Measurements from ENCODE around the gene WFIKKN1.
A peak's percentile ranks its signal among the peaks of the same experiment; 100 is the strongest.

WFIKKN1 gene

GRCh38 chr16:683396-684070 lies 52.7 kb downstream of the WFIKKN1 start (continued):
- no peak for TF ChIP-seq ZNF777 (tag by site-specific recombination; IDR thresholded peaks at IDR 0.05; ENCODE audit: borderline replicate concordance)
- peak; percentile 48 for TF ChIP-seq WT1 (tag by site-specific recombination; IDR thresholded peaks at IDR 0.05)
- TF ChIP-seq ZNF37A (tag by site-specific recombination; IDR thresholded peaks at IDR 0.05) = no peak
- no peak; the same call in 1 of the 2 replicates for TF ChIP-seq GLI4 (tag by site-specific recombination; IDR thresholded peaks at IDR 0.05)
- TF ChIP-seq ZNF148 (tag by site-specific recombination; IDR thresholded peaks at IDR 0.05; ENCODE audit: borderline replicate concordance) = no peak
- no peak for TF ChIP-seq ZNF292 (tag by site-specific recombination; IDR thresholded peaks at IDR 0.05; ENCODE audit: borderline replicate concordance, low read depth)
- TF ChIP-seq ZBTB11 (tag by site-specific recombination; conservative IDR thresholded peaks at IDR 0.05; ENCODE audit: low read depth) = no peak; the same call in 1 of the 2 replicates
- TF ChIP-seq ZNF488 (tag by site-specific recombination; IDR thresholded peaks at IDR 0.05) = no peak
- no peak for TF ChIP-seq ZNF202 (tag by site-specific recombination; IDR thresholded peaks at IDR 0.05; ENCODE audit: borderline replicate concordance)
- no peak; the same call in 1 of the 2 replicates for TF ChIP-seq ZSCAN4 (tag by site-specific recombination; IDR thresholded peaks at IDR 0.05)
- TF ChIP-seq SP7 (tag by site-specific recombination; IDR thresholded peaks at IDR 0.05) = peak; percentile 35; the same call in 1 of the 2 replicates
- no peak for TF ChIP-seq ZNF624 (tag by site-specific recombination; IDR thresholded peaks at IDR 0.05)
- TF ChIP-seq ZNF10 (tag by site-specific recombination; IDR thresholded peaks at IDR 0.05) = peak; percentile 82
- no peak for TF ChIP-seq ZNF174 (tag by site-specific recombination; IDR thresholded peaks at IDR 0.05)
- no peak for TF ChIP-seq ZNF146 (tag by site-specific recombination; IDR thresholded peaks at IDR 0.05)
- no peak for TF ChIP-seq ZNF26 (tag by site-specific recombination; IDR thresholded peaks at IDR 0.05)
- TF ChIP-seq ZNF549 (tag by site-specific recombination; IDR thresholded peaks at IDR 0.05) = no peak
- no peak for TF ChIP-seq ZNF140 (tag by site-specific recombination; IDR thresholded peaks at IDR 0.05)
- TF ChIP-seq ZNF157 (tag by site-specific recombination; IDR thresholded peaks at IDR 0.05) = no peak
- peak; percentile 90; the same call in 1 of the 2 replicates for TF ChIP-seq ZFP37 (tag by site-specific recombination; IDR thresholded peaks at IDR 0.05)
- TF ChIP-seq ZNF660 (tag by site-specific recombination; IDR thresholded peaks at IDR 0.05) = no peak
- TF ChIP-seq ZBTB7A (tag by site-specific recombination; IDR thresholded peaks at IDR 0.05; ENCODE audit: low read depth) = peak; percentile 67; the same call in 1 of the 2 replicates
- TF ChIP-seq KLF1 (tag by site-specific recombination; IDR thresholded peaks at IDR 0.05) = peak; percentile 81
- peak; percentile 94 for TF ChIP-seq PATZ1 (tag by site-specific recombination; IDR thresholded peaks at IDR 0.05)
- no peak for TF ChIP-seq ZNF580 (tag by site-specific recombination; IDR thresholded peaks at IDR 0.05)

Measured in HEK293 (cell line).